SK-N-SH (cell line): Measurements from ENCODE around the gene C6orf120.

ENCODE experiments used
- EP300 ChIP-seq, 2 experiments: IDR thresholded peaks; 2 replicates each; pipeline versions ENCODE4 v1.4.0 to v1.6.1; 2012; ENCODE audit warnings: borderline replicate concordance in 1 of 2, low read depth in 1 of 2, low read length in 1 of 2
- GABPA ChIP-seq: IDR thresholded peaks from 2 replicates; pipeline ENCODE4 v1.4.0; 2012; ENCODE audit warnings: low read depth, mild to moderate bottlenecking
- POLR2AphosphoS5 ChIP-seq: IDR thresholded peaks from 2 replicates; pipeline ENCODE4 v1.6.1; 2012; ENCODE audit warnings: low read depth, low read length
- RAD21 ChIP-seq: IDR thresholded peaks from 2 replicates; pipeline ENCODE4 v1.6.1; 2012; ENCODE audit warnings: mild to moderate bottlenecking, low read length
- RXRA ChIP-seq: IDR thresholded peaks from 2 replicates; pipeline ENCODE4 v1.4.0; 2012; ENCODE audit warnings: low read depth, mild to moderate bottlenecking, borderline replicate concordance
- TF ChIP-seq, protein P1 (sequence below): IDR thresholded peaks from 2 replicates; pipeline ENCODE4 v1.6.1; 2012; ENCODE audit warnings: mild to moderate bottlenecking, low read depth, low read length, moderate library complexity
- TF ChIP-seq, protein P2 (sequence below): fragments of 200-600 bp; sonication (generic); IDR thresholded peaks from 2 replicates; pipeline ENCODE4 v1.6.1; 2017; ENCODE audit warnings: antibody characterized with exemption, mild to moderate bottlenecking, moderate library complexity

DNA sequence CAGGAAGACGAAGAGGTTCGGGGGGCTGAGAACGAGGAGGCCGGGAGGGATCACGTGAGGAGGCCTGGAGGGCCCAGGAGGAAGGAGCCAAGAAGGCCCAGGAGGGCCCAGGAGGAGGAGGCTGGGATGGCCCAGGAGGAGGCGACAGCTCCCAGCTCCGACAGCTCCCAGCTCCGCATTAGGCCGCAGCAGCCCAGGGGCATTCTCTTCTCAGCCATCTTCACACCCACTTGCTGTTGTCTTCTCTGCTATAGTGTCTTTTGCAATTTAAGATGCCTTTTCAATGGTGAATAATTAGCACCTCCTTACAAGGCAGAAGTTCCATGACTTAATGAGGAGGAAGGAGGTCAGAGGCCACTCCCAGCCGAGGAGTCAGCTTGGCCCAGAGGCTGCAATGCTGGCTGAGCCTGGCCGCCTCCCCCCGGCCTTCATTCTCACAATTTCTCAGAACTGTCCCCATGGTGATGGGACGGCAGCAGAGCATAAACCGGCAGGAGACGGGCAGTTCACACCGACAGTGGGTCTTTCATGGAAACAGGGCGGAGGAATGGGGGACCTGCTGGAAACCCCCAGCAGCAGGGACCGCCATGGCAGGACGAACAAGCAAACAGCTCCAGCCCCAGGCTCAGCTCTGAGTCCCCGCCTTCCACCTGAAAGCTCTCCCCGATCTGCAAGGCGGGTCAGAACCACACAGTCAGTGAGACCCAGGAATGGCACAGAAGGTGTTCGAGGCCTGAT lies 45.2 kb upstream of the C6orf120 start:
- TF ChIP-seq, protein P1, sequence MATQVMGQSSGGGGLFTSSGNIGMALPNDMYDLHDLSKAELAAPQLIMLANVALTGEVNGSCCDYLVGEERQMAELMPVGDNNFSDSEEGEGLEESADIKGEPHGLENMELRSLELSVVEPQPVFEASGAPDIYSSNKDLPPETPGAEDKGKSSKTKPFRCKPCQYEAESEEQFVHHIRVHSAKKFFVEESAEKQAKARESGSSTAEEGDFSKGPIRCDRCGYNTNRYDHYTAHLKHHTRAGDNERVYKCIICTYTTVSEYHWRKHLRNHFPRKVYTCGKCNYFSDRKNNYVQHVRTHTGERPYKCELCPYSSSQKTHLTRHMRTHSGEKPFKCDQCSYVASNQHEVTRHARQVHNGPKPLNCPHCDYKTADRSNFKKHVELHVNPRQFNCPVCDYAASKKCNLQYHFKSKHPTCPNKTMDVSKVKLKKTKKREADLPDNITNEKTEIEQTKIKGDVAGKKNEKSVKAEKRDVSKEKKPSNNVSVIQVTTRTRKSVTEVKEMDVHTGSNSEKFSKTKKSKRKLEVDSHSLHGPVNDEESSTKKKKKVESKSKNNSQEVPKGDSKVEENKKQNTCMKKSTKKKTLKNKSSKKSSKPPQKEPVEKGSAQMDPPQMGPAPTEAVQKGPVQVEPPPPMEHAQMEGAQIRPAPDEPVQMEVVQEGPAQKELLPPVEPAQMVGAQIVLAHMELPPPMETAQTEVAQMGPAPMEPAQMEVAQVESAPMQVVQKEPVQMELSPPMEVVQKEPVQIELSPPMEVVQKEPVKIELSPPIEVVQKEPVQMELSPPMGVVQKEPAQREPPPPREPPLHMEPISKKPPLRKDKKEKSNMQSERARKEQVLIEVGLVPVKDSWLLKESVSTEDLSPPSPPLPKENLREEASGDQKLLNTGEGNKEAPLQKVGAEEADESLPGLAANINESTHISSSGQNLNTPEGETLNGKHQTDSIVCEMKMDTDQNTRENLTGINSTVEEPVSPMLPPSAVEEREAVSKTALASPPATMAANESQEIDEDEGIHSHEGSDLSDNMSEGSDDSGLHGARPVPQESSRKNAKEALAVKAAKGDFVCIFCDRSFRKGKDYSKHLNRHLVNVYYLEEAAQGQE, result no peak
- TF ChIP-seq GABPA (no peak), POLR2AphosphoS5 (no peak), RAD21 (no peak), EP300 (IDR thresholded peaks at IDR 0.05; ENCODE audit: borderline replicate concordance in 1 of 2, low read depth in 1 of 2, low read length in 1 of 2) (no peak), RXRA (no peak)
- TF ChIP-seq, protein P2, sequence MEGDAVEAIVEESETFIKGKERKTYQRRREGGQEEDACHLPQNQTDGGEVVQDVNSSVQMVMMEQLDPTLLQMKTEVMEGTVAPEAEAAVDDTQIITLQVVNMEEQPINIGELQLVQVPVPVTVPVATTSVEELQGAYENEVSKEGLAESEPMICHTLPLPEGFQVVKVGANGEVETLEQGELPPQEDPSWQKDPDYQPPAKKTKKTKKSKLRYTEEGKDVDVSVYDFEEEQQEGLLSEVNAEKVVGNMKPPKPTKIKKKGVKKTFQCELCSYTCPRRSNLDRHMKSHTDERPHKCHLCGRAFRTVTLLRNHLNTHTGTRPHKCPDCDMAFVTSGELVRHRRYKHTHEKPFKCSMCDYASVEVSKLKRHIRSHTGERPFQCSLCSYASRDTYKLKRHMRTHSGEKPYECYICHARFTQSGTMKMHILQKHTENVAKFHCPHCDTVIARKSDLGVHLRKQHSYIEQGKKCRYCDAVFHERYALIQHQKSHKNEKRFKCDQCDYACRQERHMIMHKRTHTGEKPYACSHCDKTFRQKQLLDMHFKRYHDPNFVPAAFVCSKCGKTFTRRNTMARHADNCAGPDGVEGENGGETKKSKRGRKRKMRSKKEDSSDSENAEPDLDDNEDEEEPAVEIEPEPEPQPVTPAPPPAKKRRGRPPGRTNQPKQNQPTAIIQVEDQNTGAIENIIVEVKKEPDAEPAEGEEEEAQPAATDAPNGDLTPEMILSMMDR, result no peak
